HG02610 (cell line): Measurements from ENCODE around the gene ECEL1.

Experiments used
- ATAC-seq: cut with Tn5 transposase; IDR thresholded peaks from one replicate; pipeline ENCODE4 v1.9.1; 2021; ENCODE audit warnings: mild to moderate bottlenecking, moderate library complexity; ENCODE audit not compliant: unreplicated experiment

The ECEL1 gene

DNA sequence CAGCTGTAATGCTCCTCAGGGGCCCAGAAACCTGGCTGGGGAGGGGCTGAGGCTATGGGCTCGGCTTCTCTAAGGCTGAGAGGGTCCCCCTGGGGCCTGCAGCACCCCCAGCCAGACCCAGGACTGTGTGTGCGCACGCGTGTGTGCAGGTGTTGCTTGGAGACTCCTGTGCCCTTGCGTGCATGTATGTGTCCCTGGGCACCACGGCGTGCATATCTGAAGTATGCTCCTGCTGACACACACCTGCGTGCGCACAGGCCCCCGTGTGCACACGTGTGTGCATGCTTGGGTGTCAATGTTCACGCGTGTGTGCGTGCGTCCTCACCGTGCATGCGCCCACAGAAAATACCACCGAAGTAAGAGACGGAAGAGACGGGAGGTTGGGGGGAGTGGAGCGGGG is 14.9 kb upstream of the ECEL1 start:
- ATAC-seq: no peak

DNA sequence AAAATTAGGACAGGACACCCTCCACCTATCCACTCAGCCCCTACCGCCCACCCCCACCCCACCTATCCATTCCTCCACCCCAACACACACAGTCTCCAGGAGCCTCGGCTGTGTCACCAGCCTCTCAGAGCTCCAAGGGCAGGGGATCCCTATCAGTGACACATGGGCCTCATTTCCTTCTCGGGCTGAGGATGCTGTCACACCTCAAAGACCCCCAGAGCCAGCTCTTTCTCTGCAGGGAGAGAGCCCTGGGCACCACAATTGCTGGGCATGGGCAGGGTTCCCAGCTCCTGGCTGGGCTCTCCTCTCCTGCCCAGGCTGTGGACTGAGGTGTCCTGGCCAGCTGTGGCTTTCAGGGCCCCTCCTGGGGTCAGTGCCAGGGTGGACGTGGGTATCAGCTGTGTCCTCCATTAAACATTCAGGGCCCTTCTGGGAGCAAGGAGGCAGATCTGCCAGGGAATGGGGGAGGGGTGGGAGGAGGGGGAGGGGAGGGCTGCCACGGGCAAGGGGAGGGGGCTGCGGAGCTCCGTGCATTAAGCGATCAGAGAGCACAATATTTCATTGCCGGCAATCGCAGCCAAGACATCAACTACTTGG is 14.3 kb upstream of the ECEL1 start:
- no peak for ATAC-seq

DNA sequence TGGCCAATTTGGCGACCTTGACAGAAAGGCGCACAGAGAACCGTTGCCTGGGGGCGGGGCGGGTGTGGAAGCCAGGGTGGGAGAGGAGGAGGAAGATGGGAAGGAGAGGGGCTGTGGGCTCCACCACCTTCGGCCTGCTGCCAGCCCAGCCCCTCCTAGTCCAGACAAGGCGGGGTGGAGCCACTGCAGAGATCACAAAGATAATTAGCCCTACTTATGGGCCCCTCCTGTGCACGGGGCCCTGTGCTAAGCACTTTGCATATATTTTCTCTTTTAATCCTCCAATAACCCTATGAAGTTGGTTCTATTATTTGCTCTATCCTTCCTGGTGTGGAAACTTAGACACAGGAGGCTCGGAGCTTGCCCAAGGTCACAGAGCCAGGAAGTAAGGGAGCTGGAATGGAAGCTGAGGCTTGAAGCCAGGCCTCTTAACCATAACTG is 13.7 kb upstream of the ECEL1 start:
- ATAC-seq: no peak

DNA sequence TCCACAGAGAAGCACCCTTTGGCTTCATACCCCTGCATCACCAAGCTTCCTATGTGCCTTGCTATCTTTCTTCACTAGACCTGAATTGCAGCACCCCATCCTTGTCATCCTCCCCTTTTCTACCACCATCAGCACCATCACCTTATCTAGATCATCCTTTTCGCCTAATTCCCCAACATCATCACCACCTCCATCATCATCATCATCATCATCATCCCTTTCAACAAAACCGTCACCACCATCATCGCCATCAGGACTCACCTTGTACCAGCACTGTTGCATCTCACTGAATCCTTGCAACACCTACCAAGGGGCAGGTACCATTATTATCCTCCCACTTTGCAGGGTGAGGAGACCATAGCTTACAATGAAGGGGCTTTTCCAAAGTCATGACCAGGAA is 10.8 kb upstream of the ECEL1 start:
- no peak for ATAC-seq

DNA sequence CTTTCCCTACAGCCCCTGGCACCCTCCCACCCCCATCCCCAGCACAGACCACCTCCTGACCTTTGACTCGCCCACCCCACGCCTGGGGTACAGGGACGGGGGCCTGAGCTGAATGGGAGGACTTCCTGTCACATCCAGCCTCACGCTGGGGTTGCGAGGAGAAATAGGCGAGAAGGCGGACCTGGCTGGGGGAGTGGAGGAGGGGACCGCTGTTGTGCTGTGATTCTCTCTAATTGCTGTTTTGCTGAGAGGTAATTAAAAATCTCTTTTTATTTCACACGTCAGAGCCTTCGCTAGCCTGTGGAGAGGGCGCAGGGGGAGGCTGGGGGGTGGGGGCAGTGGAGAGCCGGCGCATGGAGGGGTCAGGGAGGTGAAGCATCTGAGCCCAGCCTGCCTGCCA is 9.7 kb upstream of the ECEL1 start:
- no peak for ATAC-seq

DNA sequence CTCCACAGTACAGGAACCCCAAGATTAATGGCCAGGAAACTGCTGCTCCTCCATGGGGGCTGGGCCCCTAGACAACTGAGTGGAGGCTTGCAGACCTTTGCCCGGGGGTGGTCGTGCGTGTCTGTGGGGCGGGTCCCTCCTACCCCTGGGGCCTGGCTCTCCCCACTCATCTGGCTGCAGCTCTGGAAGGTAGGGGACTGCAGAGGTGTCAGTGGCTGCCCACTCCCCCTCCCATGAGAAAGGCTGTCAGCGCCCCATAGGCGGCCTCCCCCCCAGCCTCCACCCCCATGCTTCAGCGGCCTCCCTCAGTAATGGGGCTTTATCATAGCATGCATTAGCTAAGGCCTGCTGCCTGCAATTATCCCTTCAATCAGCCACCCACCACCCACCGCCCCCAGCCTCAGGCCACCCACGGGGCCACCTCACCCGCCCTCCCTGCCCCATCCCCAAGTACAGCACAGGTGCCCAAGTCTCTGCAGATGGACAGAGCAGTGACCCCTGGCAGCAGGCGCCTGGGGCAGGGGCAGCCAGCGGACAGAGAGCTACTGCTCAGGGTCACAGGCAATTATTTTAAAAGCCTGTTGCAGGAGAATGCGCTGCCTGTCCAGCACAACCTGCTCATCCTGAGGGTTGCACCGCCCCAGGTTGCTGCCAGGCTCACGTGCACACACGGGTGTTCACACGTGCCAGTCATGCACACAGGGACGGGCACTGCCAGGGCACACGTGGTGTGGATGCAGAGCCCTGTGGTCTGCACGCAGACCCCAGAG is 9.1 kb upstream of the ECEL1 start:
- no peak for ATAC-seq

DNA sequence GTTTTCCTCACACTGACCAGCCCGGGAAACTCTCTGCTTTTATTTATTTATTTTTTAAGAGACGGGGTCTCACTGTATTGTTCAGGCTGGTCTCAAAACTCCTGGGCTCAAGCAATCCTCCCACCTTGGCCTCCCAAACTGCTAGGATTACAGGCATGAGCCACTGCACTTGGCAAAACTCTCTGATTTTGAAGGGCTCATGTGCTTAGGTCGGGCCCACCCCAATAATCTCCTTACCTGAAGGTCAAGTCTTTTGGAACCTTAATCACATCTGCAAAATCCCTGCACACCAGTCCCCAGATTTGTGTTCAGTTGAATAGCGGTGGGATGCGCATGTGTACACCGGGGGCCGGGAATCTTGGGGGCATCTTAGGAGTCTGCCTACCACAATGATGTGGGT is 7.7 kb upstream of the ECEL1 start:
- no peak for ATAC-seq

DNA sequence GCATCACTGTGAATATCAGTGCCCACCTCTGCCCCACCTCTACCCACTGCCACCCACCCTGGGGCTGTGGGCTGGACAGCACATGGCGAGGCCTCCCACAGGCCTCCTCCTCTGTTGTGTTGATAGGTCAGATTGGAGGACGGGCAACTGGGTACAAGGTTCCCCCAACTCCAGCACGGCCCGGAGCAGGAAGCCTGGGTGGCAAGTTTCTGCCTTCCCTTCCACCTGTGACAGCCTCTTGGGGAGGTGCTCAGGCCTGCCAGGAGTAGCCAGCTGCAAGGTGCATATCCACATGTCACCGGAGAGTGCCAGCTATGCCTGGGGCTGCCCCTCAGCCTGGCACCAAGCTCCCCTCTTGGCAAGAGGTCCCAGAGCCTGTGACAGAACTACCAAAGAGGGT is 6.9 kb upstream of the ECEL1 start:
- no peak for ATAC-seq

DNA sequence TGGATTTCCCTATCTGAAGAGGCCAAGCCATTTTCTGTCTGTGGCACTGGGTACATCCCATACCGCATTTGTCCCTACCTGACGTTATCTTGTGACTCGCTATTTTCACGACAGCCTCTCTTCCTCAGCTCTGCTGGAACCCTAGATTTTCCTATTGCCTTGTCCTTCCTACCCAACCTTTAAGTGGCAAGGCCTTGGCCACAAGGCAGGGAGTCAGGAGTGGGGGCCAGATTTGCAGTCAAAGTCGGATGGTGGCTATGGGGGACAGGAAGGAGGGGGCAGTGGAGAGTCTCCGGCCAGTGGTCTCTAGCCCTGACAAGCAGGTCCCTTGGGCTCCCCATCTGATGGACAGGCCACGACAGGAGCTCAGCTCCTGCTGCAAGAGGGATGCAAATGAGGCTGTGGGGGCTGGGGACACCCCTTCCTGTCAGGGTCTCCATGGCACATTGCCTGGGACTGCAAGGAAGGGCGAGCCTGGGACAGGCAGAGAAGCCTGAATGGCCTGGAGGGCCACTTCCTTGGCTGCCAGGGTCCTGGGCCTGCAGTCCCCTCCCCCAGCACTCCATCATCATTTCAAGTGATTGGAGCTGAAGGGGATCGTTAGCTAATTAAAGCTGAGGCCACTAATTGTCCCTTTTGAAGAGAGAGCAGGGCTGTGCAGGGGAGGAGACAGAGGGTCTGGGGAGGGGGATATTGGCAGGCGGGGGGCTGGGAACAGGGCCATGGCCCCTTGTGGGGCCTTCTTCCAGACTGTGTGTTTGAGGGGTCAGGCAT is 6.3 kb upstream of the ECEL1 start:
- no peak for ATAC-seq

DNA sequence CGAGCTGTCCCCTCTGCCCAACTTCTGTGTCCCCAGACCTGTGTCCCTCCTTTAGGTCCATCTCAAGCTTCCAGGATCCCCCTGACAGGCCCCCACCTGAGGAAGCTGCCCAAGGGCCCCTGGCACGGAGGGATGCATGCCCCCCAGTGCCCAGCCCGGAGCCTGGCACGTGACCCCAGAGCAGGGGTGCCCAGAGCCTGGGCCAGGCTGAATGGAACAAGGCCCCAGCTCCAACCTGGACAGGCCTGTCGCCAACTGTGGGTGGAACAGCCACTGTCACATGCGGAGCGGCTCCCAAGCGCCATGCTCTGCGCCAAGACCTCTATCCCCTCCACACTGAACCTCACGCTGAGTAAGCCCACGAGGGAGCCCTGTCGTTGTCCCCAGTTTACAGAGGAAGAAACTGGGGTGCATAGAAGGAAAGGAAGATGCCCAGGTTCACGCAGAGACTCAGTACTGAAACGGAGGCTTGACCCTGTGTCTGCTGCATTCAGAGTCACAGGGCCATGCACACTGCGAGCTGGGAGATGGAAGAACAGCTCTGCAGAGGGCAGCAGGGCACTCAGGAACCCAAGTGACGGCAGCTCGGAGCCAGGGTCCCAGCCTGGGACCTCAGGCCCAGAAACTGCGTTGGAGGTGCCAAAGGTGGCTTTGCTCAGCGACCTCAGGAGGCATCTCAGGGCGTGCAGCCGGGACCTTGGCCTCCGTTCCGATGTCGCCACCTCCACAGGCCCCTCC is 5.5 kb upstream of the ECEL1 start:
- ATAC-seq: no peak

DNA sequence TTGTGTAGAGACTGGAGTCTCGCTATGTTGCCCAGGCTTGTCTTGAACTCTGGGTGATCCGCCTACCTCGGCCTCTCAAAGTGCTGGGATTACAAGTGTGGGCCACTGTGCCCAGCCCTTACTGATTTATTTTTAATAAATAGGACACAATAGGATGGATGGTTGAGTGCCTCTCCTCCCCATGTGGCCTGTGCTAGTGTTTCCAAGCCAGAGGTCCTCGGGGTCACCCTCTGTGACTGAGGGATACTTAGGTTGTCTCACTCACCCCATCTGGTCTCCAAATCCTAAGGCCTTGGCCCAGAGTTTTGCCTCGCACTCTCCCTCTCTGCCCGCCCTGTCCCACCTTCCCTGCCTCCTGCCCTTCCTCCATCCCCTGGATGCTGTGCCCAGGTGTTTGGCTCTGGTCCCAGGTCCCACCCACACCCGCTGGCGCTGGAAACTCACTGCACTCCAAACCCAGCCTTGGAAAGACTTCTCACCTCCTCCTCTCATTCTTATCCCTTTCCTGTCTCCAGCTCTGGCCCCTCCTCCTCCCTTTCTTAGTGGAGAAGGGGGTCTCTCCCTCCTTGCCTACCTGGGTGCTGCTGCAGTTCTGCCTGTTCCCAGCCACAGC is 4.7 kb upstream of the ECEL1 start:
- ATAC-seq: no peak

DNA sequence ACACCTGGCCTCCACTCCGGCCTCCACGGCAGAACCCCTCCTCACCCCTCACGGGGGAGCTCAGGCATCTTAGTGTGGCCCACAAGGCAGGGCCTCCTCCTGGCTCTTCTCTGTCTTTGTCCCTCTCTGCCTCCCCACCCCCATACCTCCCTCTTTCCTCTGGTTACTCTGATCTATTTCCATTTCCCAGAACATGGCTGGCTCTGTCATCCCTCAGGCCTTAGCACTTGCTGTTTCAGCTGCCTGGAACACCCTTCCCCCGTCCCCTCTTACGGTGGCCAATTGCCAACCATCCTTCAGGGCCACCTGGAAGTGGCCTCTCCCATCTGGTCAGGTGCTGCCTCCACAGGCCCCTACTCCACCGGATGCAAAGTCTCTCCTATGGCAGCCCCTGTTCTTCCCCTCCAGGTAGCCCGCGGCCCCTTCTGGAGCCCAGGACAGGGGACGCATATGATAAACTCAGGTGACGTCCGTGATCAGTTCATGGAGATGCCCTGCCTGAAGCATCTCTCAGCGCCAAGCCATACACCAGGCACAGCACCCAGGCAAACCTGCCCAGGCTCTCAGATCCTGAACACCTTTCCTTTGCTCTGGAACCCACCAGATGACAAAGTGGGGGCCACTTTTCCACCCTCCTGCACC is 3.6 kb upstream of the ECEL1 start:
- ATAC-seq: no peak

DNA sequence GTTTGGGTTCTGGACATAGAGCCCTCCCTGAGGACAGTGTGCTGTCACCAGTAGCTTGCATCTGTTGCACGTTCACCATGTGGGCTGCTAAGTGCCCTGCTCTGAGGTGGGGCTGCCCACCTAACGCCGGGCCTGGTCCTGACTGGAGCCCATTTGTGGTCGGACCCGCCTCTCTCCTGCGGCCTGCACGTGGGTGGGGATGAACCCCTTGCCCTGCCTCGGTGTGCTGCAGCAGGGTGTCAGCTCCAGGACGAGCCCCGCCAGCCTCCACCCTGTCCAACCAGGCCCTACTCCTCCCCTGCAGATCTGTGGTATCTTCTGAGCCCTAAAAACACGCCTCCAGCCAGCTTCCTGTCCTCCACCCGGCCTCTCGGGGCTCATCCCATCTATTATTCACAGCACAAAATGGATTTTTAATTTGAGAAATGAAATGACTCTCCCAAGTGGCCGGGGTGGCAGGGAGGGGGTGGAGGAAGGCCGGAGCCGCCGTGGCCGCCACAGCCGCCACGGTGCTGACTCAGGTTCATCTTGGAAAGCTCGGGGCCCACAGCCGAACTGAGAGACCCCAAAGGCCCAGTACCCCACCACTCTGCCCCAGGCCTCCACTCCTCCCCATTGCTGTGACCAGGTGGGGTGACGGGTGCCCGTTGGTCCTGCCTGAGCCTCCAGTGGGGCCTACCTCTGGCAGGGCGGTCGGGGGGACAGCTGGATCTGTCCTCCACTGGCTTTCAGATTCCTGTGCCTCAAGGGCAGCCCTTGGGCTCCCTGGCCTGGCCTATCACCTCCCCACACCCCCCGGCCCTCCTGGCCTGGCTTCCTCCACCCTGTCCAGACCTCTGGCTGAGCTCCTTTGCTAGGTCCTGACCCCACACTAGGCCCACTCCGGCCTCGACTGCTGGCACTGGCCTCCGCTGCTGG is 2.8 kb upstream of the ECEL1 start:
- no peak for ATAC-seq

DNA sequence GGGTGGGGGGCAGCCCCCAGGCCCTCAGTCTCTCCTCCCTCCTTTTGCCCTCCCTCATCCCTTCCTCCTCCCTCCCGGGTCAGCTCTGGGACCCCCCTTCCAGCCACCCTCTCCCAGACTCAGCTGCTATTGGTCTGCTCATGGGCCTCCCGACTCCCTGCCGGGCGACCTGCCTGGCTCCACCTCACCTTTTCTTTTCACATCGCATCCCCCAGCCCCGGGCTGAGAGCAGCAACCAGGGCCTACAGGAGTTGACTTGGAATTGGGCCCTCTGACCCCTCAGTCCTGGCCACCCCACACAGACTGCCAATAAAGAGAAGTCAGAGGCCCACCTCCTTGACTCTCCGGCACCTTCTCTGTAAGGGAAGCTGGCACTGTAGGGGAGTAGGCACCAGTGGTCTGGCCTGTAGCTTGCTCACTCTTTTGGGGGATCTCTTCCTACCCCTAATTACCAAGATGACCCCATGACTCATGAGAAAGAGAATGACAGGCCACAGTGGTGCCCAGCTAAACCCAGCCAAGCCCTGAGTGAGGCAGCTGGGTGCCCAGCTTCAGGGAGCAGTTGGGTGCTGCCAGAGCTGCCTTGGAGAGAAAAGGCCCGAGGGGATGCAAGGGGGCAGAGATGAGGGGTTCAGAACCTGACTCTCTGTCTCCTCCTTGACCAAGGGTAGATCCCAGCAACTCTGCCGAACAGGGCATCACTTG is 2.0 kb upstream of the ECEL1 start:
- ATAC-seq: no peak

DNA sequence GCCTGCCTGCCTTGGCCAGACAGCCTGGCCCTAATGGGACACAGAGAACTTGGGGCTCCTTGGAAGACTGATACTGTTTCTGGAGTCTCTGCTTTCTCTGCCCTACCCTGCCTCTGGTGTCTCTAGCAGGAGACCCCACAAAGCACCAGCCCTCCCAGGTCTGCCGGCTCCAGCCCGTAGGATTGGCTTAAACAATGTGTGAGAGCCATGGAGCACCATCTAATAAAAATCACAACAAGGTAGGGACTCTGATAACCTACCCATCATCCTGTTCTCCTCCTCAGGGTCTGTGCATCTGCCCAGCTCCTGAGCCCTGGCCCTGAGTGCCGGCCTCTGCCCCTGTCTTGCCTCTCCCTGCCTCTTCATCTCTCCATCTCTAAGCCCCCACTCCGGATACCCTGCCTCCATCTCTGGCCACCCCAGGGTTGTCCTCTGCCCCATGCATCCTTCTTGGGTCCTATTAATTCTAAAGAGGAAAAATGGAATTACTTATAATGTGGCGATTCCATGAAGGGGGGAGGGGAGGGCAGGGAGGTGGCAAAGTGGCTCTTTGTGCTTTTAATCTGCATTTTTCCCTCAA is 1.2 kb upstream of the ECEL1 start:
- no peak for ATAC-seq

DNA sequence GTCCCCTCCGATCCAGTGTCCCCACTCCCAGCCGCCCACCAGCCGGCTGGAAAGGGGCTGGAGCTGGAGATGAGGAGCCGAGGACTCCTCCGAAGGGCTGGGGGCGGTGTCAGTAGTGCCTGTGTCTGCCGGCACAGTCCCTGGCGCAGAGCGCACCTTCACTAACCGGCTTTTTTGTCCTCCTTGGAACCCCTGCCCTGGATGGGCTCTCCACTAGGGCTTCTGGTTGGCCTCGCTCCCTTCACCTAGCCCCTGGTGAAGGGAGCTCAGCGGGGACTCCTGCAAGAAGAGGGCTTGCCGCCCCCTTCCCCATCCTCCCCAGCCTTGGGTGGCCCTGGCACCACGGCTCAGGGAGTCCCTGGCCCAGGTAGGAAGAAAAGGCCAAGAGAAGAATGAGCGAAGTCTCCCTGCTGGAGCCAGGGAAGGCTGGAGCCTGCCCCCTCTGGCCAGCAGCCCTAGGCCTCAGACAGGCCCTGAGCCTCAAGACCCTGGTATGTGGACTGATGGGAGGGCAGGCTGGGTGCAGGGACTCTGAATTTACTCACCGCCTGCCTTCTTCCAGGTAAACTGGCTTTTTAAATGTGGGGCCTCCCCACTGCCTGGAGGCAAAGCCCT is 570 bp upstream of the ECEL1 start:
- no peak for ATAC-seq

DNA sequence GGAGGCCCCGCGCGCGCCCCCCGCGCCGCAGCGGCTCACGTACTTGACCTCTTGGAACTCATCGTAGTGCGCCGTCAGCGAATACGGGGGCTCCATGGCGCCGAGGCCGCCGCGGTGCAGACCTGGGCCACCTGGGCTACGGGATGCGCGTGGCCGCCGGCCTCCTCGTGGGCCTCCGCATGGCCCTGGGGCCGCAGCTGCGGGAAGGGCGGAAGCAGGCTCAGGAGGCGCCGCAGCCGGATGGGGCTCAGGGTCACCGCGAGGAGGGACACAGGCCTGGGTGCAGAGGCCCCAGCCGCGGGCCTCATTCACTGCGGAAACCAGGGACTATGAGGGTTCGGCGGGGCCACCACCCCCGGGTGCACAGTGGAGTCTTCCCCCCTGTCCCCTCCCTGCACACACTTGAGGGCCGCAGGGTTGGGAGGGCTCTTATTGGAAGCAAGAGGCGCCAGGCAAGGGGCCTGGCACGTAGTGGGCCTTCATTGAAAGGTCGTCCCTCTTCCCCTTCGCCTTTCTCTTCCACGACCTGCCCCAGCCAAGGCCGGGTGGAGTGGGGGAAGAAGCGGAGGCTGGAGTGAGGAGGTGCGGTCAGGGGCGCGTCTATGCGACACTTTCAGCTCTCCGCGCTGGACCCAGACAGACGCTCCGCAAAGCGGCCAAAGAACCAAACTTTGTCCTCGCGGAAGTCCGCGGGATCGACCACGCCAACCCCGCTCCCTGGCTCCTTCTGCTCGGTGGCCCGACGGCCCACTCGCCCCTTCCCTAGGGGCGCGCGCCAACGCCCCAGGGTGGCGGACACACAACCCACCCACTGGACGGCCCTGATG is 863 bp downstream of the ECEL1 start:
- no peak for ATAC-seq
